Mucosa of descending colon (tissue), 3 donors: ENCODE measurements around the gene PDCD5. TPM values are rescaled to one million over a fixed set of nuclear protein-coding genes. Genes with fewer than 3 reads are reported as not detected.
"Not testable (repeated sequence)": the region's sequence is repeated elsewhere in the genome, so short reads cannot be mapped to it uniquely, and the experiment has no call there.

Source experiments
- ATAC-seq: fragments of 200-7000 bp; cut with Tn5 transposase; one replicate; pipeline ENCODE4 v1.9.1; 2020; ENCODE audit warnings: mild to moderate bottlenecking, moderate library complexity
- DNase-seq, 3 donors: peaks; one replicate each; pipeline ENCODE4 v3.0.0-alpha.2; 2020
- H3K36me3 ChIP-seq: fragments of 200-600 bp; one replicate; pipeline ENCODE4 v1.8.0; 2021; ENCODE audit warnings: low read depth, mild to moderate bottlenecking
- H3K4me1 ChIP-seq: fragments of 200-600 bp; one replicate; pipeline ENCODE4 v1.8.0; 2021; ENCODE audit warnings: low read depth, mild to moderate bottlenecking
- H3K4me3 ChIP-seq: fragments of 200-600 bp; one replicate; pipeline ENCODE4 v1.8.0; 2021; ENCODE audit warnings: mild to moderate bottlenecking
- H3K9me3 ChIP-seq: fragments of 200-600 bp; one replicate; pipeline ENCODE4 v1.8.0; 2021; ENCODE audit warnings: mild to moderate bottlenecking
- intact Hi-C, 2 donors: fragments of 100-400 bp; cut with DNase I in 1 of 2; cut with micrococcal nuclease in 1 of 2; formaldehyde crosslinking; loops; one replicate each; pipeline versions ENCODE4 v1.11.0 to v1.11.1; 2022; cut with DNase I, micrococcal nuclease
- long read RNA-seq, 2 donors: library from polyadenylated mRNA; unstranded; transcript quantifications; one replicate each; pipeline ENCODE4 v2.0.0, GENCODE V29; 2019 to 2021
- total RNA-seq, 3 donors: library from RNA; stranded (reverse); fragmentation: NEBNext Ultra II Directional in 2 of 3; extraction: Animal tissue kit (Norgen Biotek cat#: 25700) in 2 of 3; gene quantifications; one replicate each; pipeline versions ENCODE4 v1.2.1 to v1.2.4, GENCODE V29; 2021 to 2023
- TF ChIP-seq, protein P1 (sequence below): fragments of 200-600 bp; IDR thresholded peaks from one replicate; pipeline ENCODE4 v1.8.0; 2022; ENCODE audit warnings: antibody characterized with exemption, mild to moderate bottlenecking
- donor health status: DM: no; HTN: no; CAD: no; lungs with moderate emphysema.
- donor health status: DM: no; HTN: no; CAD: no.
- donor health status: DM: no; HTN: yes; CAD: no.

The PDCD5 gene, protein sequence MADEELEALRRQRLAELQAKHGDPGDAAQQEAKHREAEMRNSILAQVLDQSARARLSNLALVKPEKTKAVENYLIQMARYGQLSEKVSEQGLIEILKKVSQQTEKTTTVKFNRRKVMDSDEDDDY
- 10 to 100 TPM; 44.8 to 79.6 (median 69.4) TPM for total RNA-seq
- long read RNA-seq, donor 1, transcript PDCD5-207 (6 exons, 699 nt) = major isoform, 24 of 33 reads
- long read RNA-seq, donor 1, partial matches to known transcripts = 2 of 33 reads
- long read RNA-seq, donor 1, other reads (novel, unspliced or antisense) = 2 of 33 reads
- long read RNA-seq, donor 2, transcript PDCD5-207 (6 exons, 699 nt) = major isoform, 49 of 64 reads
- long read RNA-seq, donor 2, transcript PDCD5-204 (6 exons, 601 nt) = minor isoform, 5 of 64 reads
- long read RNA-seq, donor 2, partial matches to known transcripts = 5 of 64 reads
- long read RNA-seq, donor 2, other reads (novel, unspliced or antisense) = 2 of 64 reads

- intact Hi-C loops = no loop called here
Measured at GRCh38 chr19:32580901-32581704, at the start of gene PDCD5. TSS of gene PDCD5 (plus strand) at chr19:32581190. CDS start at chr19:32581262, 72 bp downstream.

DNA sequence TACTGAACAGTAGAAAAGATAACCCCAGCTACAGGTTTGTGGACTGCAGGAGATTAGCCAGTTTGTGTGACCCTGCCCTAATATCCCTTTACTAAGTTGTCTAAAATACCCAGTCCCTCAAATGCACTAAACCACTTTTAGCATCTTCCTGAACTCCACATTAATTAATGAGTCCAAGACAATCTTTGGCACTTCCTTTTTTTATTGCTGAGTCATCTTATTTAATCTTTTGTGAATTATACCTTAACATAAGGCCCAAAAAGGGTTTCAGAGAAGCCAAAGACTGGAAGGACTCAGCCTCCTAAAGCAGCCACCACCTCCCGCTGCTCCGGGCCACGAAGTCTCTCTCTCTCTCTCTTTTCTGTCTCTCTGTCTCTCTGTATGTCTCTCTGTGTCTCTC is 48.8 kb upstream of the PDCD5 start:
- Histone ChIP-seq H3K9me3 (no peaks in the 10 kb centered on the region), H3K4me3 (no peak overlapping the region), H3K36me3 (no peaks in the 10 kb centered on the region), H3K4me1 (no peaks in the 10 kb centered on the region)
- intact Hi-C loops = no loop called here
- ATAC-seq (no peak), DNase-seq (no peak)
- TF ChIP-seq, protein P1, sequence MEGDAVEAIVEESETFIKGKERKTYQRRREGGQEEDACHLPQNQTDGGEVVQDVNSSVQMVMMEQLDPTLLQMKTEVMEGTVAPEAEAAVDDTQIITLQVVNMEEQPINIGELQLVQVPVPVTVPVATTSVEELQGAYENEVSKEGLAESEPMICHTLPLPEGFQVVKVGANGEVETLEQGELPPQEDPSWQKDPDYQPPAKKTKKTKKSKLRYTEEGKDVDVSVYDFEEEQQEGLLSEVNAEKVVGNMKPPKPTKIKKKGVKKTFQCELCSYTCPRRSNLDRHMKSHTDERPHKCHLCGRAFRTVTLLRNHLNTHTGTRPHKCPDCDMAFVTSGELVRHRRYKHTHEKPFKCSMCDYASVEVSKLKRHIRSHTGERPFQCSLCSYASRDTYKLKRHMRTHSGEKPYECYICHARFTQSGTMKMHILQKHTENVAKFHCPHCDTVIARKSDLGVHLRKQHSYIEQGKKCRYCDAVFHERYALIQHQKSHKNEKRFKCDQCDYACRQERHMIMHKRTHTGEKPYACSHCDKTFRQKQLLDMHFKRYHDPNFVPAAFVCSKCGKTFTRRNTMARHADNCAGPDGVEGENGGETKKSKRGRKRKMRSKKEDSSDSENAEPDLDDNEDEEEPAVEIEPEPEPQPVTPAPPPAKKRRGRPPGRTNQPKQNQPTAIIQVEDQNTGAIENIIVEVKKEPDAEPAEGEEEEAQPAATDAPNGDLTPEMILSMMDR = no peak

More at GRCh38 chr19:32580901-32581704, at the start of gene PDCD5:
- Histone ChIP-seq H3K36me3 (no peaks in the 10 kb centered on the region), H3K4me3 (peak within 1 kb of the TSS; percentile 56), H3K9me3 (no peaks in the 10 kb centered on the region), H3K4me1 (peaks cover 4% of the 10 kb centered on the region)
- DNase-seq (peak; percentile 98 to 99 (median 98)), ATAC-seq (peak; percentile 99)
- TF ChIP-seq, protein P1 = no peak

DNA sequence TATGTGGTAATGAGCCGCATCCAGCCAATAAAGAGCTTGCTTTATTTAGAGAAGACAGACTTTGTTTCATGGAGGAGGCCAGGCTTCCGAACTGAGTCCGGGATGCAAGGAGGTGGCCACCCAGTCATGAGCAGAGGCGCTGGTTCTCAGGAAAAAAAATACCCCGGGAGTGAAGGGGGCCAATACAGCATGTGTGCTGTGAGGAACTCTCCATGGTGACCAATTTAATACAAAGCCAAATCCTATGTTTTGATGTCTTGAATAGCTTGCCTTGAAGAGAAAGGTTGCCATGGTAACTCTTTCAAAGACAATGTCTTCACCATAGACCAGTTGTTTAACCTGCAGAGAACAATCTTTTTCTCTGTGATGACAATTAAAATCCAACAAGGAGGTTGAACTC is 43.4 kb upstream of the PDCD5 start:
- TF ChIP-seq, protein P1 = no peak
- DNase-seq = no peak
- intact Hi-C loops = no loop called here
- no peak for ATAC-seq
- Histone ChIP-seq H3K9me3 (no peaks in the 10 kb centered on the region), H3K4me1 (no peaks in the 10 kb centered on the region), H3K4me3 (no peak overlapping the region), H3K36me3 (no peaks in the 10 kb centered on the region)

GRCh38 chr19:32539240-32539916 is 41.6 kb upstream of the PDCD5 start:
- ATAC-seq (no peak), DNase-seq (no peak)
- H3K36me3 ChIP-seq = no peaks in the 10 kb centered on the region
- intact Hi-C loops = no loop called here
- no peak overlapping the region for H3K4me3 ChIP-seq
- TF ChIP-seq, protein P1 = no peak
- H3K4me1 ChIP-seq = no peaks in the 10 kb centered on the region
- no peaks in the 10 kb centered on the region for H3K9me3 ChIP-seq

DNA sequence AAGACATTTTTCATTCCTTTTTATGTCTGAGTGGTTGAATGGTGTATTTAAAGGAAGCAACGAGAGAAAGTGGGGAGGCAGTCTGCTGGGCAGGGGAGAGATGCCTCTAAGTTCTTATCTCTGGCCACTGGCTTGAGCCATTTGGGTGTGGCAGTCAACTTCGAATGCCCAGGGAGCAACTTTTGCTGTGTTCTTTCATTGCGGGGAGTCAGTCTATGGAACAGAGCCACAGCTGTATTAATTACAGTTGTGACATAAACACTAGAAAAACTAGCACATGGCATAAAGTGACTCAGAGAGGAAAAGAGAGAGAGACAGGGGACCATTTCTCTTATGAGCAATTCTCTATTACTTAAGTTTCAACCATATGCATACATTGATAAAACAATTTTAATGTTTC is 40.4 kb upstream of the PDCD5 start:
- no peaks in the 10 kb centered on the region for H3K36me3 ChIP-seq
- intact Hi-C loops = no loop called here
- H3K9me3 ChIP-seq = no peaks in the 10 kb centered on the region
- ATAC-seq (no peak), DNase-seq (no peak)
- no peak overlapping the region for H3K4me3 ChIP-seq
- TF ChIP-seq, protein P1 = no peak
- H3K4me1 ChIP-seq = no peaks in the 10 kb centered on the region

DNA sequence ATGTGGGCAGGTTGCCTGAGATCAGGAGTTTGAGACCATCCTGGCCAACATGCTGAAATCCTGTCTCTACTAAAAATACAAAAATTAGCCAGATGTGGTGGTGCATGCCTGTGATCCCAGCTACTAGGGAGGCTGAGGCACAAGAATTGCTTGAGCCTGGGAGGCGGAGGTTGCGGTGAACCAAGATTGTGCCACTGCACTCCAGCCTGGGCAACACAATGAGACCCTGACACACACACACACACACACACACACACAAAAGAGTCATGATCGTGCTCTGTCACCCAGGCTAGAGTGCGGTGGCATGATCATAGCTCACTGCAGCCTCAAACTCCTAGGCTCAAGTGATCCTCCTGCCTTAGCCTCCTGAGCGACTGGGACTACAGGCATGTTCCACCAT is 39.6 kb upstream of the PDCD5 start:
- intact Hi-C loops, ATAC-seq, H3K36me3 ChIP-seq, H3K4me3 ChIP-seq, H3K4me1 ChIP-seq, DNase-seq, H3K9me3 ChIP-seq: not testable (repeated sequence)
